ENCODE measurements around the gene CORO1C. TPM values are rescaled to one million over a fixed set of nuclear protein-coding genes. Genes with fewer than 3 reads are reported as not detected.

Gene CORO1C
- total and polyA plus RNA-seq, 9 of the 15 experiments (the other 6 are each of a cell fraction or from before 2014, with no cell fraction given): 55.2 to 280 (median 150) TPM

- TF ChIP-seq PRDM10 (IDR thresholded peaks at IDR 0.05; ENCODE audit: partially characterized antibody) (peak; percentile 19), PML (IDR thresholded peaks at IDR 0.05; ENCODE audit: low read length) (no peak), ZNF318 (IDR thresholded peaks at IDR 0.05; ENCODE audit: borderline replicate concordance in 1 of 2, low read depth in 1 of 2) (no peak), THRB (CRISPR knock-in tag; conservative IDR thresholded peaks at IDR 0.05) (0 out of 2 replicates have a peak, but pooled peaks have one; percentile 25), MECOM (CRISPR knock-in tag; IDR thresholded peaks at IDR 0.05) (no peak), PHF8 (IDR thresholded peaks at IDR 0.05; ENCODE audit: borderline replicate concordance, low read length) (peak; percentile 69; the same call in 1 of the 2 replicates), ZNF140 (CRISPR knock-in tag; IDR thresholded peaks at IDR 0.05) (no peak), SMC3 (conservative IDR thresholded peaks at IDR 0.05; ENCODE audit: insufficient read depth, low read depth, low read length) (no peak), TRIM28 (IDR thresholded peaks at IDR 0.05) (no peak), NR2C1 (IDR thresholded peaks at IDR 0.05) (no peak), NR2C1 (tag; IDR thresholded peaks at IDR 0.05) (0 out of 2 replicates have a peak, but pooled peaks have one; percentile 12), GMEB1 (CRISPR knock-in tag; IDR thresholded peaks at IDR 0.05) (no peak), U2AF1 (optimal IDR thresholded peaks at IDR 0.05; ENCODE audit: low read depth, low read length) (no peak)
Measured at GRCh38 chr12:108731866-108732461, 646 bp upstream of the CORO1C start (continued).
